Bronchial epithelial cell (primary cell): ENCODE data around the gene C12orf75. TPM values are rescaled to one million over a fixed set of nuclear protein-coding genes. Genes with fewer than 3 reads are reported as not detected.
A peak's percentile ranks its signal among the peaks of the same experiment; 100 is the strongest.
"Not testable (repeated sequence)": the region's sequence is repeated elsewhere in the genome, so short reads cannot be mapped to it uniquely, and the experiment has no call there.

Experiments
- DNase-seq: peaks from one replicate; pipeline ENCODE4 v3.0.0-alpha.2; 2010; ENCODE audit warnings: low read depth
- FAIRE-seq: peaks from 2 replicates; lab custom pipeline; 2011; peaks lifted over from hg19 to GRCh38; lab: Jason Lieb, UNC
- H3K27me3 ChIP-seq: 2 replicates; pipeline ENCODE4 v1.5.1; 2011; ENCODE audit warnings: low read length; ENCODE audit not compliant: control insufficient read depth, insufficient read depth
- H3K36me3 ChIP-seq: 2 replicates; pipeline ENCODE4 v1.5.1; 2011; ENCODE audit warnings: low read length; ENCODE audit not compliant: control insufficient read depth, insufficient read depth
- H3K4me3 ChIP-seq: 2 replicates; pipeline ENCODE4 v1.5.1; 2011; ENCODE audit warnings: mild to moderate bottlenecking, low read depth, low read length, control low read depth
- CTCF ChIP-seq: IDR thresholded peaks from 2 replicates; pipeline ENCODE4 v1.5.1; 2011; ENCODE audit warnings: mild to moderate bottlenecking, moderate library complexity, low read length, control low read depth, inconsistent platforms; ENCODE audit not compliant: insufficient read depth, severe bottlenecking
- total RNA-seq: library from RNA; depleted of rRNA; stranded (reverse); fragments of >200 nt; gene quantifications from 2 replicates; pipeline ENCODE4 v1.2.1, GENCODE V29; 2014

The C12orf75 gene
- total RNA-seq, 1 donor from 2014 or later: 11.8 TPM

DNA sequence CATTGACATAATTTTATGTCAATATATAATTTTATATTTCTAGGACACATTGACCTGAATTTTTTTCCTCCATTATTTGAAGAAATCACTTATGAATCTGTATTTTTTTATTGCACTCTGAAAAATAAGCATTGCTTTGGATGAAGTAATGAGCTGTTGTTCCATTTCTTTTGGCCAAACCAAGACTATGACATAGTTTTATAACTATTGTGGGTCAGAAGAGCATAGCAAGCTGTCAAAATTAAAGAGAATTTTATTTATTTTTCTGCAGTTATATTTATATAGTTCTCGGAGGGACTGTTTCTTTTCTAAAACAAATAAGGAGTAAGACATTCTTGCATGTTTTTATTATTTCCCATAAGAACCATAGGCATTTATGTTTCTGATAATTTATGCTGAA is 8.5 kb downstream of the C12orf75 start:
- Histone ChIP-seq H3K4me3 (no peak overlapping the region), H3K27me3 (no peaks in the 10 kb centered on the region), H3K36me3 (no peaks in the 10 kb centered on the region)
- DNase-seq (no peak), FAIRE-seq (no peak)
- no peak for TF ChIP-seq CTCF

DNA sequence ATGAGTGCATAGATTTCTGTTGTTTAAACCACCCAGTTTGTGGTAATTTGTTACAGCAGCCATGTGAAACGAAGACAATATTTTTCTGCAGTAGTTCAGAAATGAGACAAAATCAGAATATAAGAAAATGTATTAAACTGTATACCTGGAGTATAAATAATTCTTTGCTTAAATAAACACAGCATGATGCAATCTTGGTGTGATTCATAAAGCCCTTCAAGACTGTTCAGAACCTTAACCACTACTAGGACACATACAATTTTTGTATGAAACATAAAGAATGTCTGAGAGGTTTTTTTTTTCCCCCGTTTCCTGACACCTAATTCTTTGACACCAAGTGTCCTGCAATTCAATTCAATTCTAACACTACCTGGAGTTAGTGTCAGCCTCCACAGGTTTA is 10.5 kb downstream of the C12orf75 start:
- no peaks in the 10 kb centered on the region for H3K27me3 ChIP-seq
- no peak for FAIRE-seq

GRCh38 chr12:105341620-105342019 is 11.1 kb downstream of the C12orf75 start:
- not testable (repeated sequence) for H3K4me3 ChIP-seq, H3K36me3 ChIP-seq, FAIRE-seq, DNase-seq, H3K27me3 ChIP-seq

More for the DNA sequence above, 10.5 kb downstream of the C12orf75 start:
- H3K4me3 ChIP-seq: no peak overlapping the region
- peak; percentile 75 for DNase-seq
- no peak for TF ChIP-seq CTCF
- H3K36me3 ChIP-seq: no peaks in the 10 kb centered on the region

DNA sequence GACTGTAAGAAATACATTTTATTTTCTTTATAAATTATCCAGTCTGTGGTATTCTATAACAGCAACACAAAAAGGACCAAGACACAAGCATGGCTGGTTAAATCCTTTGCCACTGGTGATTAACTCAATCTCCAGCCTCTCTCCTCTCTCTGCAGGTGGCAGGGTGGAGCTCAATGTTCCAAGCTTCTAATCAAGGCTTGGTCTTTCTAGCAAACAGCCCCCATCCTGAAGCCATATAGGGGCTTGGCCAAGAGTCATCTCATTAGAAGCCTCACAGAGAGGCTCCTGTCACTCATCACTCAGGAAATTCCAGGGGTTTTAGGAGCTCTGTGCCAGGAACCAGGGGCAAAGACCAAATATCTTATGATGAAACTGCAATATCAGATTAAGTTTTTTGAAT is 12.0 kb downstream of the C12orf75 start:
- FAIRE-seq: no peak

DNA sequence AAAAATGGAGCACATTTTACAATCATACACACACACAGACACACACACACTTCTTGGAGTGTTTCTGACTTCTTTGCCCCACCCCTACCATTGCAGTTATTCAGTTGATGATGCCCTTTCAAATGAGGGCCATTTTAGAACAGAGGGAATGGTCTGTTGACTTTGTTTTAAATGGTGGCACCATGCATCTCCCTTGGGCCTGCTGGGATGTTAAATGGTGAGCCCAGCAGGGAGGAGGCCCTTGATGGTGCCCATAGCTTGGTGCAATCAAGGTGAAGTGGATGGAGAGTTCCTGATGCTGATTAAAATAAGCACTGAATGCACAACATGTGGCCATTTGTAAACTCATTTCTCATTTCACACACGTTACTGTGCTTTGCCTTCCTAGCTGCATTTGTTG is 13.3 kb downstream of the C12orf75 start:
- H3K27me3 ChIP-seq: no peaks in the 10 kb centered on the region
- no peak overlapping the region for H3K4me3 ChIP-seq
- DNase-seq (no peak), FAIRE-seq (no peak)
- TF ChIP-seq CTCF: no peak
- H3K36me3 ChIP-seq: no peaks in the 10 kb centered on the region

More for the DNA sequence above, 12.0 kb downstream of the C12orf75 start:
- no peak for TF ChIP-seq CTCF
- Histone ChIP-seq H3K27me3 (no peaks in the 10 kb centered on the region), H3K36me3 (no peaks in the 10 kb centered on the region), H3K4me3 (no peak overlapping the region)
- DNase-seq: no peak

DNA sequence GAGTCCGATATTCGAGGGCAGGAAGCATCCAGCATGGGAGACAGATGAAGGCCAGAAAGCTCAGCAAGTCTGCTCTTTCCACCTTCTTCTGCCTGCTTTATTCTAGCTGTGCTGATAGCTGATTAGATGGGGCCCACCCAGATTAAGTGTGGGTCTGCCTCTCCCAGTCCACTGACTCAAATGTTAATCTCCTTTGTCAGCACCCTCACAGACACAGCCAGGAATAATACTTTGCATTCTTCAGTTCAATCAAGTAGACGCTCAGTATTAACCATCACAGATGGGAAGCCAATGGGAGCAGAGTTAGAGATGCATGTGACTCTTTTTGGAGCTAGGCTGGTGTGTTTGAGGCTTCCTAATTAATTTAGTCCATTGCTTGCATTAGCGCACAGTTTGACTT is 17.0 kb downstream of the C12orf75 start:
- FAIRE-seq: no peak
- Histone ChIP-seq H3K36me3 (no peaks in the 10 kb centered on the region), H3K4me3 (no peak overlapping the region), H3K27me3 (no peaks in the 10 kb centered on the region)
- DNase-seq: no peak
- TF ChIP-seq CTCF: no peak
